ENCODE results near the gene JAKMIP2.

- TF ChIP-seq EZH2 (IDR thresholded peaks at IDR 0.05; ENCODE audit: low read depth), result no peak
- TF ChIP-seq CTCF (conservative IDR thresholded peaks at IDR 0.05), result no peak
Observed at GRCh38 chr5:147711019-147711418, 71.5 kb downstream of the JAKMIP2 start.
